HL-60/S4 (cell line): ENCODE measurements around the gene RNF20.
"Not testable (repeated sequence)": the region's sequence is repeated elsewhere in the genome, so short reads cannot be mapped to it uniquely, and the experiment has no call there.

ENCODE experiments used
- in situ Hi-C: fragments of 300-500 bp; cut with MboI; formaldehyde crosslinking; loops from 2 replicates; pipeline ENCODE4 v1.14.3; 2022; ENCODE audit warnings: low sequenced_read_pairs

The RNF20 gene

DNA sequence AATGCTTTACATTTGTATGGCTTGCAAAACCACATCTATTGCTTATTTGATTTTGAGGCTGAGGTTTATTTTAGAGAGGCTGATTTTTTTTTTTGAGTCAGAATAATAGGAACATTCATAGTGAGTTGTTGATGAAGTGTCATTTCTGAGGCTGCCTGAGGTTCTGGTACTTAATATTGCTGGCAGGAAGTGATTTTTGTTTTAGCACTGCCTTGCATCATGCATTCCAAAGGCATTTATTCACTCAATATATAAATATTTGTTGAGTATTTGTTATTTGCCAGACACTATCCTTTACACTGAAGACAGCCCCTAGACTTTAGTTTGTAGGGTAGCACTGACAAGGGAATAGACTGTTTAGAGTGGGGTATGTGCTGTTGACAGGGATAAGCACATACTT, 2.7 kb downstream of the RNF20 start:
- in situ Hi-C loops: no loop called here

DNA sequence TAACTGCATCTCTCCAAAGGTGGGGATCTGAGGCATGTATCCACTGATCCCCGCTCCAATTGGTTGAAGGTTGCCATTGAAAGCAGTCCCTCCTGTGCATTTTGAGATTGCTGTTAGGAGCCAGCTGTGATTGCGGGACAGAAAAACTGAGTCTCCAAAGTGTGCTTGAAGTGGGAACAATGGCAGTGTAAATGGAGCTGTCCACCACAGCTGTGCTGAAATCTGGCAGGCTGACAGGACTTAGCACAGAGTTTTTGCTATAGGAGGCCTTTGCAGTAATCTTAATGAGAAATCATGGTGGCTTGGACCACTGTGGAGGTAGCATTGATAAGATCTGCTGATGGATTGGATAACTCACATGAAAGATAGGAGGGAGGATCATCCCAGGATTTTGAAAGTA, 3.3 kb downstream of the RNF20 start:
- in situ Hi-C loops: no loop called here

DNA sequence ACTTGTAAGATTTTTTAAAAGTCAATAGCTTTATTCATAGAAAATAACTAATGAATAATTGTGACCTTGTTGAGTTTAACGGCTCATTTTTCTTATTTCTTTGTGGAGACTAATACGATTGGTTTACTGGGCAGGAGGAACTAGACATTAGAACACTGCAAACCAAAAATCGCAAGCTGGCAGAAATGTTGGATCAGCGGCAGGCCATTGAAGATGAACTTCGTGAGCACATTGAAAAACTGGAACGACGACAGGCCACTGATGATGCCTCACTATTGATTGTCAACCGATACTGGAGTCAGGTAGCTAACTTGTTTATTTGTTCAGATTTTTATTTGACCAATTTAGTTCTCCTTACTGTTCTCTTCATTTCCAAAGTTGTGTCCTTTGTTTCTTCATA, 6.4 kb downstream of the RNF20 start:
- in situ Hi-C loops: no loop called here

DNA sequence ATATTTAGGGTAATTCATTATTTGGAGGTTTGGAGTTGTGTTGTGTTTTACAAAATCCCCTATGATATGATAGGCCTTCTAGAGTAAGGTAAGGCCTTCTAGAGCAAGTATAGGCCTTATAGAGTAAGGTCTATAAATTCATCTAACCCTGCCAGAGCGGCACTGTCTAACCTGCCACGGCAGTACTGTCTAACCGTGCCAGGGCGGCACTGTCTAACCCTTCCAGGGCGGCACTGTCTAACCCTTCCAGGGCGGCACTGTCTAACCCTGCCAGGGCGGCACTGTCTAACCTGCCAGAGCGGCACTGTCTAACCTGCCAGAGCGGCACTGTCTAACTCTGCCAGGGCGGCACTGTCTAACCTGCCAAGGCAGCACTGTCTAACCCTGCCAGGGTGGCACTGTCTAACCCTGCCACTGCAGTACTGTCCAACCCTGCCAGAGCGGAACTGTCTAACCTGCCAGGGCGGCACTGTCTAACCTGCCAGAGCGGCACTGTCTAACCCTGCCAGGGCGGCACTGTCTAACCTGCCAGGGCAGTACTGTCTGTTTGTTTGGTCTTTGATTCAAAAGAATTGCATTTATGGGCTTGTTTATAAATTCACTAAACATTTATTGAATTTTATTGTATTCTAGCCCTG, 9.6 kb downstream of the RNF20 start:
- in situ Hi-C loops: no loop called here

DNA sequence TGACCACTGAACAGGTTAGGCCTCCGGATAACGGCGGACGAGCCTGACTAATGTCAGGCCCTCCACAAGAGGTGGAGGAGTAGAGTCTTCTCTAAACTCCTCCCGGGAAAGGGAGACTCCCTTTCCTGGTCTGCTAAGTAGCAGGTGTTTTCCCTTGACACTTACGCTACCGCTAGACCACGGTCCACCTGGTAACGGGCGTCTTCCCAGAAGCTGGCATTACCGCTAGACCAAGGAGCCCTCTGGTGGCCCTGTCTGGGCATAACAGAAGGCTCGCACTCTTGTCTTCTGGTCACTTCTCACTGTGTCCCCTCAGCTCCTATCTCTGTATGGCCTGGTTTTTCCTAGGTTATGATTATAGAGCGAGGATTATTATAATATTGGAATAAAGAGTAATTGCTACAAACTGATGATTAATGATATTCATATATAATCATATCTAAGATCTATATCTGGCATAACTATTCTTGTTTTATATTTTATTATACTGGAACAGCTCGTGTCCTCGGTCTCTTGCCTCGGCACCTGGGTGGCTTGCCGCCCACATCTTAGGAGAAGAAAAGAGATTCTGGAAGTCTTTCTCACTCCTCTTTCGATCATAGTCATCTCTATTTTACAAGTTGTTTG, 15.9 kb downstream of the RNF20 start:
- in situ Hi-C loops: not testable (repeated sequence)

DNA sequence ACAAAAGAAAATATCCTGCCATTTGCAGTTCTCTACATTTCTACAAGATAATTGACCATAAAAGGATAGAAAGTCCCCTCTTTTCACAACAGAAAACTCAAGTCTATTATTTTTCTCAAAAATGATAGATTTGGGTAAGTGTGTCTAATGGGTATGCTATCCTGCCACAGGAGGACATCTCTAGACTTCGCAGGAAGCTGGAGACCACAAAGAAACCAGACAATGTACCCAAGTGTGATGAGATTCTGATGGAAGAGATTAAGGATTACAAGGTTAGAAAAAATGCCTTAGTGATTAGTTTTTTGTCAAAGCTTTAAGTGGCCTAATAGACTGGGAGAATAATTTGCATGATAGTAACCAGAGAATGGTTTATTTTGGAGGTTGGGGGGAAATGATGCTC, 28.1 kb downstream of the RNF20 start:
- in situ Hi-C loops: no loop called here

DNA sequence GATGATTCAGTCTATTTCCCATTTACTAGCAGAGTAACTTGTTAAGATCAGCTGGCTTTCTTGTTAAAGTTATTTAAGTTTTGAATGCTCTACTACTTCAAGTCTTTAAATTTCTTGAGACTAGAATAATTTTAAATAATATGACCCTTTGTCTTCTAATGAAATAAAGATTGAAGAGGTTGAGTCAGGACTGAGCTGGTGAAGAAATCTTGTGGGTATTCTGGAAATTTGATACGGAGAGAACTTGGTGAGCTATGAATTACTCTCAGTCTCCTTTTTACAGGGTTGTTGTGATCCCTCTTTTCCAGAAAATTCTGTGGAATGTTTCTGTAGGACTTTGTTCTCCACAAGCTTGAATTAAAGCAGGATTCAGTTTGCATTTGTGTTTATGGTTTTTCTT, 29.3 kb downstream of the RNF20 start:
- in situ Hi-C loops: no loop called here

DNA sequence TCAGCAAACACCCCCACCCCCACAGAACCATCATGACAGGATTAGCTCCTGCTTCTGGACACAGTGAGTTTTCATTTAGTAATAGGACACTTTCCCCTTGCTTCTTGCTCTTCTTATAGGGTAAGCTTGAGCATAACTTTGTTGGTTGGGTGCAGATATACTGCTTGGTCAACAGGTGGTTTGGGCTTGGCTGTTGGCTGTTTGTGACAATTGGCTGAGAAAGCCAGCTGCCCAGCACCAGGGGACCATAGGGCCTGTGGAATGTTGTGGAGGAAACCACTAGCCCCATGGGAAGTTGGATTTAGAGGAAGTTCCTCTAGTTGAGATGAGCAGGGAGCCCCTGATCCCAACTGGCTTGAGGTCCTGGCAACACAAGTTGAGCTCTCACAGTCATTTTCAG, 30.6 kb downstream of the RNF20 start:
- in situ Hi-C loops: no loop called here

DNA sequence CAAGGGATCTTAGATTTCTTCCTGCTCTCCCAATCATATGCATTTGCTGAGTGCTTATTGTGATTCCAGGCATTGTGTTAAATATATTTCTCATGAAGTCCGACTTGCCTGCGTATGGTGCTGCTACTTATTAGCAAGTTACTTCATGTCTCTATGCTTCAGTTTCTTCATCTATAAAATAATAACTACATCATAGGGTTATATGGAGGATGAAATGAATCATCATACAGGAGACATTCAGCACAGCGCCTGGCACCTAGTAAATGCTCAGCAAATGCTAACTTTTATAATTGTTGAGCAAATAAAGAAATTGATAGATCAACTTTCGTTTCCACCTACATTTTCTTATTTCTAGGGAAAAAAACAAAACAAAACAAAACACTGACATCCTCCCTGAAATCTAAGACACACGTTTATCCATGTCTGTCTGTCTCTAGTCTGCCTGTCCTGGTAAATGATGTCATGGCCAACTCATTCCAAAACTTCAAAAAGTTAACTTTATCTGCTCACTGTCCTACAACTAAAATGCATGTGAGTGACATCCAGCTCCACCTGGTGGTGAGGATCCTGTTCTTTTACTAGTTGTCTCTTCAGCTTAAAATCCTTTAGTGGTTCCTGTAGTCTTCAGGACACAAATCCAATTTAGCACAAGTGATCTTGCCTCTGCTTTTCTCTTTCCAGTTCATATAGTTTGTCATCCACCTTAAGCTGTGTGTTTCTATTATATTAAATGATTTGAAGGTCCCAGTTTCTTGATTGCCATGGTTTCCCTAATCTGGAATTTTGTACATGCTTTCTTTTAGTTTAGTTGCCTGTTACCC, 33.5 kb downstream of the RNF20 start:
- in situ Hi-C loops: no loop called here

DNA sequence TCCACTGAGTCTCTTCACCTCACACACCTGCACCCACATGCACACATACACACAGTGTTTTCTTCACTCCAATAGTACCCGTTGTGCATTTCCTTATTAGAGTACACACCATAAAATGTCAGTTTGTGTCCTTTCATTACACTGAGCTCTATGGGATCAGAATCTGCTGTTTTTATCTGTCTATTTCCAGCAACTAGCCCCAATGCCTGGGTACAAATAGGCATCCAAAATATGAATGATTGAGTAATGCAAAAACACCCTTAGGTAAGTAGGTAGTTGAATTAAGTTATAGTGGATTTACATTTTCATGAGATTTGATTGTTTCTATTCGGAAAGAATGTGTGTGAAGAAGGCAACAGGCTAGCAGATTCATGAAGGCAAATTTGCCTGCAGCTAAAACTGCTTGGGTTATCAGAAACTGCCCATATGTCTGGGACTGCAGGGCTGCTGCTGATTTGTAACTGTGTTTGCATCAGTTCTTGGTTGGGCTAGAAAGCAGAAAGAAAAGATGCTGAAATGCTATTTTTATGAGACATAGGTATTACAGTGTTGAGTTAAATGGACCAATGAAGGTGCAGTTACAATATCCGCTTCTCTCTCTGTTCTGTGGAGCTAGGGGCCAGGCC, 34.2 kb downstream of the RNF20 start:
- in situ Hi-C loops: no loop called here

DNA sequence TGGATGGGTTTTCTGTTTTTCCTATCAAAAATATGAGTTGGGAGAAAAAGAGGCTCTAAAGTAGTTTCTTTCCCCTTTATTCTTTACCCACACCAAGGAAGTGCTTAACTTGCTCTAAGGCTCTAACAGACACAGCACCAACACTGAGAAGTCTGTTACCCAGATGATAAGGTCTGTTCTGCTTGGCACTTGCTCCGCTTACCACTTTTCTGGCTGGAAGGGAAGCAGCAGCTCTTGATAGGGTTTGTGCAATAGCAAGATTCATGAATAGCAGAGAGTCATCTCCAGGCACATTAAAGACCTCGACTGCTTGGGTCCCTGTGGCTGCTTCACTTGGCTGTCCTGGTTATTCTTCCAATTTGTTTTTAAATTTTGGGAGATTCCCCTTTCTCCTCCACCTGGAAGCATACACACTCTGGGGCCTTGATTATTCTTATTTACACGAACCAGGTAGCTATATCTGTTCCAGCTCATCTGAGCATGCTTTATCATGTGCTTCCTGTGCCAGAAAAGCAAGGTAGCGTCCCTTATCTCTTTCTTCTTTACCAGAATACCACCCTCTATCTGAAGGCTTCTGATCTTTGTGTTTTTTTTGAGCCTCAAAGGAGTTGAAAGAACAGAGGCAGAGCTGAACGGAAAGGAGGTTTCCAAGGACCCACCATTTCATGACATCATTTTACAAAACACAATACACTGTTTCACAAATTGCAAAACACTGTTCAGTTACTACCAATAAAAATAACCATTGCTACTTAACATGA, 36.3 kb downstream of the RNF20 start:
- in situ Hi-C loops: no loop called here

DNA sequence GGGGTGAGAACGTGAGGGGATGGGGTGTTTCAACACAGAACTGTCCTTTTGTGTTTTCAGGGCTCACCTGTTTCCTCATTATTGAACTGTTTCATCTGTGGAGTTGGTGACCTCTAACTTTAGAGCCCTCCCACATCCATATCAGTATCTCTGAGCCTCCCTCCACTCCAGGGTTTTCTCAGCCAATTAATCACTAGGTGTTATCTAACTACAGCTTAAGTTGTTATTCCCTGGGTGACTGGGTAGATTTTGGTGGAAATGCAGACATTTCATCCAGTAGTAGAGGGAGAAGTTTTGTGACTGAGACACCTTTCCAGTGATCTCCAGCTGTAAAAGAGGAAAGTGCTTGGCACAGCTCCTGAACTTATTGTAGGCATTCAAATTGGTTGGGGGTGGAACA, 37.5 kb downstream of the RNF20 start:
- in situ Hi-C loops: no loop called here

DNA sequence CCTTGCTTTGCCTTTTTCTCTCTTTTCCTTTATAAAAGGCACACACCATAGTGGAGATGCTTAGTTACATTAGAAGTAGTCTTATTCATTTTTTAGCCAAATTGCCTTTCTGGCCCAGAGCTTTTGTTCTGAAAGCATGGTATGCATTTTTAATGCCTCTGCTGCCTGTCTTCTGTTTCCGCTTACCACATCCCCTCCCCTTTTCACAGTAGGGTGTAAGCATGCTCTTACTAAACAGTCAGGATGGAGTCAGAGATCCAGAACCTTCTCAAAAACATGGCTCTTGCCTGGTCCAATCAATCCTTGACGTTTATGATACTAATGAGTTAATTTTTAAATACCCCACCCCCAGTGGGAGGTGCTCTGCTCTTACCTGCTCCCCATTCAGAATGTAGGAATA, 38.7 kb downstream of the RNF20 start:
- in situ Hi-C loops: no loop called here

DNA sequence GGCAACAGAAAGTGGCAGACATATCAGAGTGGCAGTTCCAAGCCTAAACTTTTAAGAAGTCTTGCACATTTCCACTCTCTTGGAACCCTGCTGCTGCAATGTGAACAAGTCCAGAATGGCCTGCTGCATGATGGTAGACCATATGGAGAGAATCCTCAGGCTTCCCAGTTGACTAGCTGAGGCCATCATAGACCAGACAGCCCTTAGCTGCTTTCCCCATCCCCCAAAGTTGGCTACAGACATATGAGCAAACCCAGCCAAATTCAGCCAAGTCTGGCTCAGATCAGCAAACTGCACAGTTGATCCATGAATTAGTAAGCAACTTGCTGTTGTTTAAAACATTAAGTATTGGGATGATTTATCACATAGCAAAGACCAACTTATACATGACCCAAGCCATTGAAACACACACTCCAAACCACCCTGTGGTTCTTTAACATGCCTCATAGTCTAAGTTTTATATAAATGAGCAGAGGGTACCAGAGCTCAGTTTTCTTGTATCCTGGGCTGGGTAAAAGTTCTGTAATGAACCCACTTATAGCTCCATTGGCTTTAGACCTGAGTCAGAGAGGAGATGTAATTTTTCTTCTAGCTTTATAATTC, 41.2 kb downstream of the RNF20 start:
- in situ Hi-C loops: no loop called here

DNA sequence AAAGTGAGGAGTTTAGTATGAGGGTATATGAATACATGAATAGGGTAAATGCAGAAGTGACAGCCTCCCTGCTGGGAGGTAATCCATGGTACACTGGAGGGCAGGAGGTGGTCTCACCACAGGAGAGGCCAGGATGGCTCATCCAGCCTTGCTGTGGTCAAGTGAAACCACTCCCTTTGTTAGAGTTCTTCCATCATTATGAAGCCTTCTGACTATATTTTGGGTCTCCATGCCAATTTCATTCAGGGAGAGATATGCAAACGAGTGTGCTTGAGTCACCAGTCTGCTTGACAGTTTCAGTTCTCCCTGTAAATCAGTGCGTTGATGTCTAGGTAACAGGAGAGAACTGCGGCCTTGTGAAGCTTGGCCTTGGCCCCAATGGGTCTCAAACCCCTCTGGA, 44.7 kb downstream of the RNF20 start:
- in situ Hi-C loops: no loop called here

DNA sequence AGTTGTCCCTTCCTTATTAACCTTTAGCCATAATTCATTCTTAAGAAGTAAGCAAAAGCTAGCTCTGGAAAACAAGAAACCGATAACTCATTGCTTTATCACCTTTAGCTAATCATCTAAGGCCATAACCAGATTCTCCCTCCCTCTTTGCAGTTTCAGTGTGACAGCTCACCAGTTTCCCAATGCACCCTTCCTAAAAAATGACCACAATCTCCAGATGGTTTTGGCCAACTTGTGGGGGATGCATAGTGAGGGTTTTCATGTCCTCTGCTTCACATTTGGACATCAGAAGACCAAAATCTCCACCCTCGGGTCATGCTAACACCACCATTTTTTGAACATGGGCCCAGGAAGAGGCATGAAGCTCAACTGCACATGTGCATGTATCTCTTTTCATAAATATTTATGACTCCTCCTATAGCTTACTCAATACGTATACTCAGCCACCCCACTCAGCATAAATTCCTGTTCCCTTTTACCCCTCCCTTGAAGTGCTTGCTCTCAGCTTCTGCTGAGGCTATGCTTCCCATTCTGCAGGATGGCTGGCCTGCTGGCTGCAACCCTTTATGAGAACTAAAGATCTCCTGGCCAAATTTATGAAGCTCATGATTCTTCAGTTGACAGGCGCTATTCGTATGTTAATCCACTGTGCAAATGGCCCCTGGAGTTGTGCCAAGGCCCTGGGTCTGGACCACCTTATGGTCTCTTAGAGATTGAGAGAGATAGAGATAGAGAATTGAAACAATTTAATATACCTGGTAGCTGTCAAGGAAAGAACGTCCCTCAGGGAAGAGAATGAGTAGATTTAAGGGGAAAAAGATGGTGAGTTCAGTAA, 46.3 kb downstream of the RNF20 start:
- in situ Hi-C loops: no loop called here

DNA sequence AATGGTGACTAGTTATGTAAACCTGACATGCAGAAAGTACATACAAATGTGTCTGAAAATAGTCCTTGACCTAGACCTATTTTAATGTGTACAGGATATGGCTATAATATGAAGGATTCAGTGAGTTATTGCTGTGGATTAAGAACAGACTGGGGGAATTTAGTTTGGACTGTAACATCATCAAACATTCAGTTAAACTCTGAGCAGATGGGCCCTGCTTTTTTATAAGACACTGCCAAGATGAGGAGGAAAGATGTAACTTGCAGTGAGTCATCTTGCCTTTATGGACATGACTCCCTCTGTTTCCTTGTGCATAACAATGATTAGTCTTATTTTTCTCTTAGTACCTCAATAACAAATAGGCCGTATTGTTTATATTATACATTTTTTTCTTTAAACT, 48.9 kb downstream of the RNF20 start:
- in situ Hi-C loops: no loop called here

DNA sequence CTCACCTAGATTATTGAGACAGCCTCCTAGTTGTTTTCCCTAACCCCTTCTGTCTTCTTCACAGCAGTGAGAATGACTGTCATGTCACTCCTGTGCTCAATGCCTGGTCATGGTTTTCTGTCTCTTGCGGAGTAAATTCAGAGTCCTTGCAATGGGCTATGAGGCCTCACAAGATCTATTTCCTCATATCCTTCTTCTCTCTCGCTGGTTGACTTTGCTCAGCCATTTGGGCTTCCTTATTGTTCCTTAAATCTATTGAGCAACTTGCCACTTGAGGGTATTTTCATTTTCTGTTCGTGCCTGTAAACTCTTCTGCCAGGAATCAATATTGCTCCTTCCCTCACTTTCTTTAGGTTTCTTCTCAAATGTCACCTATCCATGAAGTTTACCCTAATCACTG, 52.1 kb downstream of the RNF20 start:
- in situ Hi-C loops: no loop called here

DNA sequence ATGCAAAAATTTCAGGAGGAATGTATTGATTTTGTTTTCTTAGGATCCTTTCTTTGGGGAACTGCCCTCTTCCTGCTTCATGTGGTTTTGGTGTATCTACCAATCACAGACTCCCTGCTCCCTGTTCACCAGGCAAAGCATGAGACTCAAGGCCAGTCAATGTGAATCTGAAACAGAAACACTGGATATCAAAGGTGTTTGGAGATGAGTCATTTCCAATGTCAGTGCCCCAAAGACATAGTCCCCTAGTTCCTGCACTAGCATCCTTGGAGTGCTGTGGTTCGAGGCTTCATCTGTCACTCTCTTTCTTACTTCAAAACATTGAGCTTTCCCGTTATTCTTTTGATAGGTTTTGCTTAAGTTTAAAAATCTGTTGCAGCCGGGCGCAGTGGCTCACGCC, 53.0 kb downstream of the RNF20 start:
- in situ Hi-C loops: no loop called here
